IPS DF 6.9 (cell line): ENCODE measurements around the gene OSBP.

ENCODE experiments used
- DNase-seq: peaks from one replicate; pipeline ENCODE4 v3.0.0-alpha.2; 2013; ENCODE audit warnings: low read depth, low spot score
- H3K27ac ChIP-seq: one replicate; pipeline ENCODE4 v1.5.1; 2013; ENCODE audit warnings: low read length, control low read depth
- H3K27me3 ChIP-seq: 2 replicates; pipeline ENCODE4 v1.6.1; 2013; ENCODE audit warnings: mild to moderate bottlenecking, low read length; ENCODE audit not compliant: control insufficient read depth, insufficient read depth
- H3K36me3 ChIP-seq: 2 replicates; pipeline ENCODE4 v1.6.1; 2013; ENCODE audit warnings: low read length; ENCODE audit not compliant: control insufficient read depth, insufficient read depth
- H3K4me1 ChIP-seq: 2 replicates; pipeline ENCODE4 v1.6.1; 2013; ENCODE audit warnings: low read length; ENCODE audit not compliant: control insufficient read depth, insufficient read depth
- H3K4me3 ChIP-seq: 2 replicates; pipeline ENCODE4 v1.5.1; 2013; ENCODE audit warnings: mild to moderate bottlenecking, low read length
- H3K9me3 ChIP-seq: 2 replicates; pipeline ENCODE4 v1.6.1; 2013; ENCODE audit warnings: low read length, inconsistent platforms; ENCODE audit not compliant: control insufficient read depth, insufficient read depth
- WGBS: extraction: QIAGEN DNeasy Blood & Tissue Kit; methylation state at CpG from one replicate; pipeline ENCODE4 v1.1.7; 2013; ENCODE audit warnings: mixed read lengths, missing lambda C conversion rate; ENCODE audit not compliant: insufficient read length, insufficient coverage; 5-methylcytosine and 5-hydroxymethylcytosine counted together

The OSBP gene

GRCh38 chr11:59574467-59574866 is 41.1 kb downstream of the OSBP start:
- WGBS: no CpG with 5 or more reads among the region's 2 CpGs
- Histone ChIP-seq H3K27ac (no peak overlapping the region), H3K4me1 (no peaks in the 10 kb centered on the region), H3K36me3 (peaks cover 5% of the 10 kb centered on the region; the same call in 1 of the 2 replicates), H3K4me3 (no peak overlapping the region), H3K27me3 (no peaks in the 10 kb centered on the region), H3K9me3 (no peaks in the 10 kb centered on the region)
- no peak for DNase-seq

- H3K36me3 ChIP-seq: peaks cover 5% of the 10 kb centered on the region; the same call in 1 of the 2 replicates
- no peak overlapping the region for H3K27ac ChIP-seq
- H3K9me3 ChIP-seq: no peaks in the 10 kb centered on the region
- no peaks in the 10 kb centered on the region for H3K4me1 ChIP-seq
- no CpG with 5 or more reads among the region's 4 CpGs for whole genome bisulfite sequencing
- DNase-seq: no peak
- no peak overlapping the region for H3K4me3 ChIP-seq
- no peaks in the 10 kb centered on the region for H3K27me3 ChIP-seq
These were observed 42.4 kb downstream of the OSBP start for GRCh38 chr11:59573216-59573615.

GRCh38 chr11:59572091-59572490 is 43.5 kb downstream of the OSBP start:
- Histone ChIP-seq H3K4me3 (no peak overlapping the region), H3K9me3 (no peaks in the 10 kb centered on the region), H3K27ac (no peak overlapping the region), H3K27me3 (no peaks in the 10 kb centered on the region), H3K4me1 (no peaks in the 10 kb centered on the region), H3K36me3 (peaks cover 2% of the 10 kb centered on the region; the same call in 1 of the 2 replicates)
- no CpG with 5 or more reads among the region's 5 CpGs for WGBS
- DNase-seq: no peak

- Histone ChIP-seq H3K27ac (no peak overlapping the region), H3K4me3 (no peak overlapping the region), H3K4me1 (peaks cover 2% of the 10 kb centered on the region; the same call in 1 of the 2 replicates), H3K9me3 (no peaks in the 10 kb centered on the region), H3K36me3 (no peaks in the 10 kb centered on the region), H3K27me3 (no peaks in the 10 kb centered on the region)
- no CpG with 5 or more reads among the region's 3 CpGs for WGBS
- no peak for DNase-seq
These were observed 53.3 kb downstream of the OSBP start for GRCh38 chr11:59562292-59562691.

- Histone ChIP-seq H3K36me3 (no peaks in the 10 kb centered on the region), H3K4me1 (peaks cover 2% of the 10 kb centered on the region; the same call in 1 of the 2 replicates), H3K27ac (no peak overlapping the region), H3K4me3 (peak overlapping the region; percentile 98), H3K27me3 (no peaks in the 10 kb centered on the region), H3K9me3 (no peaks in the 10 kb centered on the region)
- WGBS: no CpG with 5 or more reads among the region's 40 CpGs
- no peak for DNase-seq
These were observed 54.7 kb downstream of the OSBP start for GRCh38 chr11:59560702-59561473.

GRCh38 chr11:59560290-59560701 is 55.3 kb downstream of the OSBP start:
- H3K9me3 ChIP-seq: no peaks in the 10 kb centered on the region
- WGBS: no CpG with 5 or more reads among the region's 18 CpGs
- H3K36me3 ChIP-seq: no peaks in the 10 kb centered on the region
- H3K4me3 ChIP-seq: peak overlapping the region; percentile 98; the same call in 1 of the 2 replicates
- H3K4me1 ChIP-seq: peaks cover 2% of the 10 kb centered on the region; the same call in 1 of the 2 replicates
- H3K27me3 ChIP-seq: no peaks in the 10 kb centered on the region
- no peak for DNase-seq
- no peak overlapping the region for H3K27ac ChIP-seq

- no peaks in the 10 kb centered on the region for H3K27me3 ChIP-seq
- H3K9me3 ChIP-seq: no peaks in the 10 kb centered on the region
- no peaks in the 10 kb centered on the region for H3K36me3 ChIP-seq
- DNase-seq: no peak
- H3K4me3 ChIP-seq: peak overlapping the region; percentile 14; the same call in 1 of the 2 replicates
- peaks cover 2% of the 10 kb centered on the region; the same call in 1 of the 2 replicates for H3K4me1 ChIP-seq
- H3K27ac ChIP-seq: no peak overlapping the region
- WGBS: no CpG with 5 or more reads among the region's 8 CpGs
These were observed 55.7 kb downstream of the OSBP start for GRCh38 chr11:59559886-59560285.

GRCh38 chr11:59558270-59558643 is 57.3 kb downstream of the OSBP start:
- Histone ChIP-seq H3K27ac (no peak overlapping the region), H3K9me3 (no peaks in the 10 kb centered on the region), H3K4me1 (peaks cover 2% of the 10 kb centered on the region; the same call in 1 of the 2 replicates), H3K4me3 (peak overlapping the region; percentile 51; the same call in 1 of the 2 replicates), H3K27me3 (no peaks in the 10 kb centered on the region), H3K36me3 (no peaks in the 10 kb centered on the region)
- no CpG with 5 or more reads among the region's 7 CpGs for WGBS
- DNase-seq: no peak

- WGBS: no CpG with 5 or more reads among the region's 13 CpGs
- H3K27ac ChIP-seq: no peak overlapping the region
- peaks cover 2% of the 10 kb centered on the region; the same call in 1 of the 2 replicates for H3K4me1 ChIP-seq
These were observed 58.6 kb downstream of the OSBP start for GRCh38 chr11:59556917-59557348.

GRCh38 chr11:59556115-59556916 is 59.3 kb downstream of the OSBP start:
- Histone ChIP-seq H3K36me3 (no peaks in the 10 kb centered on the region), H3K4me3 (peak overlapping the region; percentile 75), H3K9me3 (no peaks in the 10 kb centered on the region), H3K4me1 (peaks cover 2% of the 10 kb centered on the region; the same call in 1 of the 2 replicates), H3K27me3 (no peaks in the 10 kb centered on the region), H3K27ac (no peak overlapping the region)
- no peak for DNase-seq
- no CpG with 5 or more reads among the region's 30 CpGs for WGBS

More at GRCh38 chr11:59556917-59557348, 58.6 kb downstream of the OSBP start:
- H3K36me3 ChIP-seq: no peaks in the 10 kb centered on the region
- DNase-seq: no peak
- H3K27me3 ChIP-seq: no peaks in the 10 kb centered on the region
- H3K4me3 ChIP-seq: peak overlapping the region; percentile 49; the same call in 1 of the 2 replicates
- no peaks in the 10 kb centered on the region for H3K9me3 ChIP-seq
